BJ (cell line): Measurements from ENCODE around the gene RAD51B. TPM values are rescaled to one million over a fixed set of nuclear protein-coding genes. Genes with fewer than 3 reads are reported as not detected.

Source experiments
- CTCF ChIA-PET: fragments of 350-600 bp; formaldehyde crosslinking; extraction: SDS; loops from one replicate; lab custom pipeline; 2021; ENCODE audit warnings: antibody characterized with exemption, inconsistent platforms; lab: Yijun Ruan, JAX
- POLR2A ChIA-PET: fragments of 300-600 bp; sonication (Branson Sonifier 250); formaldehyde crosslinking; extraction: SDS; loops from one replicate; lab custom pipeline; 2021; ENCODE audit warnings: antibody characterized with exemption; lab: Charles Lee
- DNase-seq: peaks from one replicate; pipeline ENCODE4 v3.0.0-alpha.2; 2011; ENCODE audit warnings: low read depth
- H3K27me3 ChIP-seq: 2 replicates; pipeline ENCODE4 v1.6.0; 2011; ENCODE audit warnings: low read length; ENCODE audit not compliant: control insufficient read depth, insufficient read depth
- H3K36me3 ChIP-seq: 2 replicates; pipeline ENCODE4 v1.5.1; 2011; ENCODE audit warnings: low read length; ENCODE audit not compliant: control insufficient read depth, insufficient read depth
- H3K4me3 ChIP-seq: 2 replicates; pipeline ENCODE4 v1.5.1; 2011; ENCODE audit warnings: low read depth, mild to moderate bottlenecking, control low read depth, low read length
- CTCF ChIP-seq: IDR thresholded peaks from 2 replicates; pipeline ENCODE4 v1.5.1; 2011; ENCODE audit warnings: low read depth, mild to moderate bottlenecking, control low read depth, inconsistent platforms, low read length, moderate library complexity; ENCODE audit not compliant: insufficient read depth
- polyA plus RNA-seq: library from polyadenylated mRNA; depleted of rRNA; stranded (reverse); fragments of >200 nt; gene quantifications from 2 replicates; pipeline ENCODE4 v1.2.3, GENCODE V29; 2011

Gene RAD51B
- polyA plus RNA-seq, 1 experiment, result 5.6 TPM

GRCh38 chr14:68630611-68631393 is 811.2 kb downstream of the RAD51B start:
- no peak for DNase-seq
- CTCF ChIA-PET, result interaction anchor here (1.5 kb wide), 1 partner anchor 9 kb away, joined by 6 read pairs; no protein-coding TSS in a partner anchor

GRCh38 chr14:68631394-68632053 is 811.9 kb downstream of the RAD51B start:
- H3K36me3 ChIP-seq, result no peaks in the 10 kb centered on the region
- ChIA-PET POLR2A (no interaction called here), CTCF (interaction anchor here (1.5 kb wide), 1 partner anchor 10 kb away, joined by 6 read pairs; no protein-coding TSS in a partner anchor)
- H3K4me3 ChIP-seq, result no peak overlapping the region
- no peak for TF ChIP-seq CTCF
- no peak for DNase-seq
- H3K27me3 ChIP-seq, result no peaks in the 10 kb centered on the region

More at GRCh38 chr14:68630611-68631393, 811.2 kb downstream of the RAD51B start:
- TF ChIP-seq CTCF, result no peak
- POLR2A ChIA-PET, result no interaction called here
- no peak overlapping the region for H3K4me3 ChIP-seq
- no peaks in the 10 kb centered on the region for H3K27me3 ChIP-seq
- H3K36me3 ChIP-seq, result no peaks in the 10 kb centered on the region

GRCh38 chr14:68632054-68632895 is 812.7 kb downstream of the RAD51B start:
- ChIA-PET POLR2A (no interaction called here), CTCF (interaction anchor here (1.2 to 1.5 kb wide), 2 partner anchors 11 kb away, joined by 3 to 6 read pairs; no protein-coding TSS in a partner anchor)
- DNase-seq, result no peak
- H3K36me3 ChIP-seq, result no peaks in the 10 kb centered on the region
- H3K27me3 ChIP-seq, result no peaks in the 10 kb centered on the region
- H3K4me3 ChIP-seq, result no peak overlapping the region
- TF ChIP-seq CTCF, result no peak

GRCh38 chr14:68633131-68633991 is 813.8 kb downstream of the RAD51B start:
- H3K36me3 ChIP-seq, result no peaks in the 10 kb centered on the region
- H3K27me3 ChIP-seq, result no peaks in the 10 kb centered on the region
- no peak for TF ChIP-seq CTCF
- POLR2A ChIA-PET, result interaction anchor here (0.5 kb wide), 1 partner anchor 155 kb away, joined by 6 read pairs; no protein-coding TSS in a partner anchor
- DNase-seq, result no peak
- no peak overlapping the region for H3K4me3 ChIP-seq
- CTCF ChIA-PET, result interaction anchor here (0.6 to 1.3 kb wide), 3 partner anchors 8 to 163 kb away, joined by 3 read pairs; no protein-coding TSS in a partner anchor
